GM18517 (cell line): ENCODE data around the gene SNAP47.

Experiments
- ATAC-seq: cut with Tn5 transposase; IDR thresholded peaks from one replicate; pipeline ENCODE4 v1.9.1; 2021; ENCODE audit warnings: mild to moderate bottlenecking, moderate library complexity; ENCODE audit not compliant: unreplicated experiment

Gene SNAP47

DNA sequence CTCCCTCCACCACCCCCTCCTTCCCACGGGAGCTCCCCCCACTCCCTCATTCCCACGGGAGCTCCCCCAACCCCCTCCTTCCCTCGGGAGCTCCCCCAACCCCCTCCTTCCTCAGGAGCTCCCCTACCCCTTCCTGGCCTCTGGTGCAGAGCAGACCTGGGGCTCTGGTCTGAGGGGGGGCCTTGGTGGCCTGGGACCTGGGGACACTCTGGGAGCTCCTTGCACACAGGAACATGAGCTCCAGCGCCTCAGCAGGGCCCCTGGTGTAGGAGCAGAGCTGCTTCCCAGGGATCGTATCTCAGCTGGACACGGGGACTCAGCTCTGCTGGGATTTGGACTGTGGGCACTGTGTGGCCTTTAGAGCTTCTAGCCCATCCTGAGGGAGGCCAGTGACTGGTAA, 60.5 kb downstream of the SNAP47 start:
- no peak for ATAC-seq

DNA sequence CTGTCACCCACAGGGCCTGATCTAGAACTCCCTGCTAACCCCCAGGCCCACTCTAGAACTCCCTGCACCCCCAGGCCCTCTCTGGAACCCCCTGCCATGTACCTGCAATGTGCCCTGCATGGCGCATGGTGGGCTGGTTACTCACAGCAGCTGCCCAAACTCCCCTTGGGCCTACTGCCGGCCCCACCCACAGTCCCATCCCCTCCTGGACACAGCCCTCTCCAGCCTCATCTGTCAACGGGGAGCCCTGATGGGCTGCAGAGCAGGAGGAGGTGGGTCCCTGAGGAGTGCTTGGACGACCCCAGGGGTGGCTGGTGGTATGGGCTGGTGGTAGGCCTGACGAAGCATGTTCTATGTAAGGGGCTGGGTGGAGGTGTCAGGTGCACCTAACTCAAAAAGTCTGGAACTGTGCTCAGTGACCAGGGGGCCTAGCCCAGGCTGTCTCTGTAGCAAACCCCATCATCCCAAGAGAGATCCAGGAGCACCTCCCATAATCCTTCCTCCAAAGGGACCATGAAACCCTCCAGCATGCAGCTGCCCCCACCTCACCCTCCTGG, 61.2 kb downstream of the SNAP47 start:
- ATAC-seq: no peak

DNA sequence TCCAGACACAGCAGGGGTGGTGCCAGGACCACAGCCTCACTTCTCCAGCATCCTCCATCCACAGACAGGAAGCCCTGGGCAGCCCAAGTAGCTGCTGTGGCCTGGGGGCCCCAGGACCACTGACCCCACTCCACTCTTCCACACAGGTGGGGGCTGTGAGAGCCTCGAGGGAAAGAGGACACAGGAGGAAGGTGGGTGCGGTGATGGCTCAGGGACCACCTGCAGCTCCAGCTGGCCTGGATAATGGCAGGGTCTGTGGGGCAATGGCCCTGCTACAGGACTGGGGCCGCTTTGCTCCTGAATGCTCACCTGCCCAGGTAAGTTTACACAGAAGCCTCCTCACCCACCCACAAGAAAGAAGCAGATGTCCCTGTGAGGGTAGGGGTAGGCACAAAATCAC, 61.9 kb downstream of the SNAP47 start:
- ATAC-seq: no peak

DNA sequence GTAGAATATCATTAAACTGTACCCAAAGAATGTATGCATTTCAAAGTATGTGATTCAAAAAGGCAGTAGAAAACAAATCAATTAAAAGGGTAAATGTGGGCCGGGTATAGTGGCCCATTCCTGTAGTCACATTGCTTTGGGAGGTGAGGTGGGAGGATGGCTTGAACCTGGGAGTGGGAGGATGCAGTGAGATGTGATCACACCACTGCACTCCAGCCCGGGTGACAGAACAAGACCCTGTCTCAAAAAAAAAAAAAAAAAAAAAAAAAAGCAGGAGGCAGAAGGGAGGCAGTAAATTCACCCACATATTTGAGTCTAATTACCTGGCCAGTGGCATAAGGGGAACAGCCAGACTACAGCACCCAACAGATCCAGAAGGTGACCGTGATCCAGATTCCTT, 62.4 kb downstream of the SNAP47 start:
- no peak for ATAC-seq

DNA sequence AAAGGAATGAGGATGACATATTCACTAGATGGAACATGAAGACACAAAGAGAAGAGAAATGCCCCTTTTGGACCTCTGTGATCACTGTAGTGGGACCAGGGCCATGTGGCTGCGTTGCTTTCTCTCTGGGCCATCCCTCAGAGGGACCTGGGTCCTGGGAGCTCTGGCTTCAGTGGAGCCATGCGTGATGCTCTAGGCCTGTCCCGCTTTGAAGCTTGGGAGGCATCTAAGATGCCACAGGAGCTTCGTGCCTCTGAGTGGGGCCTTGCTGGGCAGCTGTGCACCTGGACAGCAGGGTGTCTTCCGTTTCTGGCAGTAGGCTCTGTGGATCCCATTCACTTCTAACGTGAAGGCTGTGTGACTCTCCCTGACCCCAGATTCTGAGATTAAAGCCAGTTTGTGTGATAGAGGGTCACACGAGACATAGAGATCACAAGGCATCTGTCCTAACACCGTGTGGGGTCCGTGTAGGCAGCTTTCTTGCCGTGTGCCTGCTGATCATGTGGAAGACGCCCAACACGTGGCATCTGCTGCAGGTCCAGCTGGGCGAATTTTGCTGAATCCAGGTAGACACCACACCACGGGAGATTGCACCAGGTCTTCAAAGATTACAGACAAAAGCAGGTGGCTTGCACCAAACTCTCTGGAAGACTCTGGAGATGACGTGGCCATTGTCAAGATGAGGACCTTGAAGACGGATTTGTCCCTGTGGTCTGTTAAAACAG, 63.0 kb downstream of the SNAP47 start:
- ATAC-seq: no peak

DNA sequence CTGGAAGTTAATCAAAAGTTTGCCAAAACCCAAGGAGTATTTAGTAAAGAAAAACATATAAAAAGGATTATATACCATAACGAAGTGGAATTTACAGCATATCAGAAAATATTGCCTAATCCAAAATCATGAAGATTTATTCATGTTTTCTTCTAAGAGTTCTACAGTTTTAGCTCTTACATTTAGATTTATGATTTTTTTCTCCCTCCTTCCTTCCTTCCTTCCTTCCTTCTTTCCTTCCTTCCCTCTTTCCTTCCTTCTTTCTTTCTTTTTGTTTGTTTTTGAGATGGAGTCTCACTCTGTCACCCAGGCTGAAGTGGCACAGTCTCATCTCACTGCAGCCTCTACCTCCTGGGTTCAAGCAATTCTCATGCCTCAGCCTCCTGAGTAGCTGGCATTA, 64.5 kb downstream of the SNAP47 start:
- ATAC-seq: no peak

DNA sequence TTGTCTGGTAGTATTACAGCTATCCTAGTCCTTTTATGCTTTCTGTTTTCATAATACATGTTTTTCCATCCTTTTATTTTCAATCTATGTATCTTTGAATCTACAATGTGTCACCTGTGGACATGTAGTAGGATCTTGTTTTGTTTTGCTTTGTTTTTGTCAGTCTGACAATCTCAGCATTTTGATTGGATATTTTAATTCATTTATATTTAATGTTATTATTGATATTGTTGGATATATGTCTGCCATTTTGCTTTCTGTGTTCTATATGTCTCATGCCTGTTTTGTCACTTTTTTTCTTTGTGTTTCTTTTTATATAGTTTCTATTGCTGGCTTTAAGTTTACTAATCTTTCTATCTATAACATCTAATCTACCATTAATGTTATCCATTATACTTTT, 68.7 kb downstream of the SNAP47 start:
- ATAC-seq: no peak

DNA sequence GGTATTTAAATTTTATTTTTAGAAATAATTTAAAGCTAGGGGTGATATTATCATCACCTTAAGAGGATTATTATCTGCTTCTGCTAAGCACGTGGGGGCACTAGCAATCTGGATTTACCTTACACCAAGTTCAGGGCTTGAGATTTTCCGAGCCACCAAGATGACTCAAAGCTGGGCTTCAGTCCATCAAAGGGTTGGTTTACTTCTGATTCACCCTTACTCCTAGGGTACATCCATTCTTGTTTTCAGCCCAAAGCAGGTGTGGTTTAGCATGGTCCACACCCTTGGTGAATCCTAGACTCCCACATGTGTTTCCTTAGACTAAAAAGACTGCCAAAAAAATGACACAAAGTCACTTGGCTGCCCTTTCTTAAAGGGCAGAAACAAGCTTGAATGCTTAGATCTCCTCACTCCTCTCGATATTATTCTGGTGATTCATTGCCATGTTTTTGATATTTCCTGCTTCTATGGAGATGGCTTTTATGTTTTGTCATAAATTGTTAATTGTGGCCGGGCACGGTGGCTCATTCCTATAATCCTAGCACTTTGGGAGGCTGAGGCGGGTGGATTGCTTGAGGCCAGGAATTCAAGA, 70.5 kb downstream of the SNAP47 start:
- ATAC-seq: no peak

DNA sequence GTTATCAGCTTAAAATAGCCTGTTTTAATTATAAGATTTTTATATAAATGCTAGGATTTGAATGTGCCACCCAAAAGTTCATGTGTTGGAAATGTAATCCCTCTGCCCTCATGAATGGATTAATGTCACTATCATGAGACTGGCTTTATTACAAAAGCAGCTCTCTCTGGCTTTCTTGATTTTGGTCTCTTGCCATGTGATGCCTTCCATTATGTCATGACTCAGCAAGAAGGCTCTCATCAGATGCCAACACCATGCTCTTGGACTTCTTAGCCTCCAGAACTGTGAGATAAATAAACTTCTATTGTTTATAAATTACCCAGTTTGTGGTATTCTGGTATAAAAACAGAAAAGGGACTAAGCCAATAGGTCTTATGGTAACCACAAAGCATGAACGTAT, 73.3 kb downstream of the SNAP47 start:
- no peak for ATAC-seq

DNA sequence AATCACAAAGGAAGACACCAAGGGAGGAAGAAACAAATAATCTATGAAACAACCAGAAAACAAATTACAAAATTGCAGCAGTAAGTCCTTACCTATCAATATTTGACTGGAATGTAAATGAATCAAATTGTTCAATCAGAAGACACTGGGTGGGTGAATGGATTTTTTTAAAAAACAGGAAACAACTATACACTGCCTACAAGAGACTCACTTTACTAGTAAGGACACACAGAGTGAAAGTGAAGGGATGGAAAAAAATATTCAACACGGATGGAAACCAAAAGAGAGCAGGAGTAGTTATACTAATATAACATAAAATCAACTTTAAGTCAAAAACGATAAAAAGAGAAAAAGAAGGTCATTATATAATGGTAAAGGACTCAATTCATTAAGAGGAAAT, 73.8 kb downstream of the SNAP47 start:
- ATAC-seq: no peak

DNA sequence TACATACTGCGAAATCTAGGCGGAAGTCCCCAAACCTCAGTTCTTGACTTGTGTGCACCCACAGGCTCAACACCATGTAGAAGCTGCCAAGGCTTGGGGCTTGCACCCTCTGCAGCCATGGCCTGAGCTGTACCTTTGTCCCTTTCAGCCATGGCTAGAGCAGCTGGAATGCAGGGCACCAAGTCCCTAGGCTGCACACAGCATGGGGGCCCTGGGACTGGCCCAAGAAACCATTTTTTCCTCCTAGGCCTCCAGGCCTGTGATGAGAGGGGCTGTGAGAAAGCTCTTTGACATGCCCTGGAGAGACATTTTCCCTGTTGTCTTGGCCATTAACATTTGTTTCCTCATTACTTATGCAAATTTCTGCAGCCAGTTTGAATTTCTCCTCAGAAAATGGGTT, 78.7 kb downstream of the SNAP47 start:
- no peak for ATAC-seq

DNA sequence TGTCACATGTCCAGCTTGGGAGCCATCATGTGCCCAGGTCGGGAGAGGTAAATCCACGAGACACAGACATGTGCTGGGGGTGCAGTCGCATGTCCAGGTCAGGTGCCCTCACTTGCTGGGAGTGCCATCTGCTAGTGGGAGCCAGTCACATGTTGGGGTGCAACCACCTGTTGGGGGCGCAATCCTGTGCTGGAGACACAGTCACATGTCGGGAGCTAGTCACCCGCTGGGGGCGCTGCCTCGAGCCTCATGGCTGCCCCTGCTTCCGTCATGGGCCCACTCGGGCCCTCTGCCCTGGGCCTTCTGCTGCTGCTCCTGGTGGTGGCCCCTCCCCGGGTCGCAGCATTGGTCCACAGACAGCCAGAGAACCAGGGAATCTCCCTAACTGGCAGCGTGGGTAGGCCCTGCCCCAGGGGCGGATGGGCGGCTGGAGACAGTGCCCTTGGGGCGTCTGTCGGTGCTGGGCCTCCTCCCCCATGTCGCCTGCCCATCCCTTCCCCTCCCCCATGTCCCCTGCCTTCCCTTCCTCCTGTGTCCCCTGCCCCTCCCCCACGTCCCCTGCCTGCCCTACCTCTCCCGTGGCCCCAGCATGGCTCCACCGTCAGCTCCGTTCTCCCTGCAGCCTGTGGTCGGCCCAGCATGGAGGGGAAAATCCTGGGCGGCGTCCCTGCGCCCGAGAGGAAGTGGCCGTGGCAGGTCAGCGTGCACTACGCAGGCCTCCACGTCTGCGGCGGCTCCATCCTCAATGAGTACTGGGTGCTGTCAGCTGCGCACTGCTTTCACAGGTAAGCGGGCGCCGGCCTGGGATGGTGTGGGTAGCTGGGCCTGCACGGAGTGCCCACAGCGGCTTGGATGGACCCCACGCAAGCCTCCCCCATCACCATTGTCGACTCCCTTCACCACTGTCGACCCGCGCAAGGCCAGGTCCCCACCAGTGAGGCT, 80.5 kb downstream of the SNAP47 start, which contains the start of gene PRSS38:
TSS of gene PRSS38 (plus strand) at position 208 of the 942 bp plus-strand sequence. CDS start at position 250, 42 bp downstream.
- no peak for ATAC-seq

DNA sequence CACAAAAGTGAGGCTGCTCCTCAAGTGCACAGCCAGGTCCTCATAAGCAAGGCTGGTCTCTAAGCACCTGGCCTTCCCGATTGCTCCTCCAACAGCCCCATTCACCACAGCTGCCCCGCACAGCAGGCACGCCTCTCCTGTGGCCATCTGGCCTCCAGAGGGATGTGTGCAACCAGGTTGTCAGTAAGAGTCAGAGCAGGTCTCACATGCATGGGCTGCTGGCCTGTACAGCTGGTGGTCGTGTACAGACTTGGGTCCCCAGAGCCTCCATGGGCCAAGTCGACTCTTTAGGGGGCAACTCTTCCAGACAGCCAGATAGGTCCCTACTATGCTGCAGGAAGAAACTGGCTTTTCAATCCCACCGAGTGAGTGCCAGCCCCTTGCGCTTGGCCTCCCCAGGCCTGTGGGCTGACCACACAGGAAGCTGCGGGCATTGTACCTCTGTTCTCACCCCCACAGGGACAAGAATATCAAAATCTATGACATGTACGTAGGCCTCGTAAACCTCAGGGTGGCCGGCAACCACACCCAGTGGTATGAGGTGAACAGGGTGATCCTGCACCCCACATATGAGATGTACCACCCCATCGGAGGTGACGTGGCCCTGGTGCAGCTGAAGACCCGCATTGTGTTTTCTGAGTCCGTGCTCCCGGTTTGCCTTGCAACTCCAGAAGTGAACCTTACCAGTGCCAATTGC, 81.7 kb downstream of the SNAP47 start:
- ATAC-seq: no peak

DNA sequence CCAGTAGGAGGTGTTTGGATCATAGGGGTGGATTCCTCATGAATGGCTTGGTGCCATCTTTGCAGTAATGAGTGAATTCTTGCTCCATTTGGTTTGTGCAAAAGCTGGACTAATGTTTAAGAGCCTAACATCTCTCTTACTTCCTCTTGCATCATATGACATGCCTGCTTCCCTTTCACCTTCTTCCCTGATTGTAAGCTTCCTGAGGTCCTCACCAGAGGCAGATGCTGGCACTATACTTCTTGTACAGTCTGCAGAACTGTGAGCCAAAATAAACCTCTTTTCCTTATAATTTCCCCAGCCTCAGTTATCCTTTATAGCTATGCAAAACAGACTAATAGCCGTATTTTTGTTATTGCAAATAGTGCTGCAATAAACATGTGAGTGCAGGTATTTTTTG, 88.3 kb downstream of the SNAP47 start:
- no peak for ATAC-seq

DNA sequence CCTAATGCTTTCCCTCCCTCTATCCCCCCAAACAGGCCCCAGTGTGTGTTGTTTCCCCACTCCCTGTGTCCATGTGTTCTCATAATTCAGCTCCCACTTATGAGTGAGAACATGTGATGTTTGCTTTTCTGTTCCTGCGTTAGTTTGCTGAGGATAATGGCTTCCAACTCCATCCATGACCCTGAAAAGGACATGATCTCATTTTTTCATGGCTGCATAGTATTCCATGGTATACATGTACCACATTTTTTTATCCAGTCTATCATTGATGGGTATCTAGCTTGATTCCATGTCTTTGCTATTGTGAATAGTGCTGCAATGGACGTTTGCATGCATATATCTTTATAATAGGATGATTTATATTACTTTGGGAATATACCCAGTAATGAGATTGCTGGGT, 89.0 kb downstream of the SNAP47 start:
- ATAC-seq: no peak

DNA sequence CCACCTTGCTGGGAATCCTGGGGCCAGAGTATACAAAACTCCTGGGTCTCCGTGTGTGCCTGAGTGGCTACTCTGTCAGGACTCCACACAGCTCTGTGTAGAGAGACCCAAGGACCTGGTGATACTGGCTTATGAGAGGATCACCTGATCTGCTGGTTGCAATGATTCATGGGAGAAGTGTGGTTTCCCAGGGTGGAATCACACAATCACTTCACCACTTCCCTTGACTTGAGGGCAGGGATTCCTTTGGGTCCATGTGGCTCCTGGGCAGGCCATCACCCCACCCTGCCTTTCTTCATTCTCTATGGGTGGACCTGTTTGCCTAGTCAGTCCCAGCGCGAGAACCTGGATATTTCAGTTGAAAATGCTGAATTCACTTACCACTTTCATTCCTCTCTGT, 93.6 kb downstream of the SNAP47 start:
- ATAC-seq: no peak
